ENCODE results near the gene MSRB1. TPM values are rescaled to one million over a fixed set of nuclear protein-coding genes. Genes with fewer than 3 reads are reported as not detected.

Gene MSRB1
- total RNA-seq (2011; cell fraction: chromatin; rRNA removed; ENCODE audit: low replicate concordance) = 12.4 and 30.9 TPM in 2 replicates
- 33.7 and 34.3 TPM in 2 replicates for total RNA-seq (2011; cell fraction: nucleolus; rRNA removed)
- total RNA-seq (2011; cell fraction: nucleoplasm; rRNA removed) = 21.2 and 21.5 TPM in 2 replicates
- total RNA-seq (2014; rRNA removed) (21.3 and 24.6 TPM in 2 replicates), total RNA-seq (2014; rRNA removed; fragmentation: Illumina TruSeq; extraction: Trizol) (7.6 and 10.0 TPM in 2 replicates), total RNA-seq (2015; rRNA removed; fragmentation: Illumina TruSeq; extraction: Trizol) (22.6 and 25.7 TPM in 2 replicates), total RNA-seq (2021) (28.6 and 29.5 TPM in 2 replicates), polyA plus RNA-seq (2011; rRNA removed) (33.7 and 38.5 TPM in 2 replicates), polyA plus RNA-seq (2014; fragmentation: Illumina TruSeq; extraction: Trizol) (30.7 and 32.4 TPM in 2 replicates), polyA plus RNA-seq (2014; fragmentation: Nextera tagmentation; extraction: Ambion mirVana) (10 to 100 TPM in 1 of 2 experiments, 1 to 10 TPM in 1; 5.4 to 15.3 TPM), polyA plus RNA-seq (2014; rRNA removed) (31.8 and 39.6 TPM in 2 replicates), polyA minus RNA-seq (2011; rRNA and poly(A)+ RNA removed) (18.6 and 23.6 TPM in 2 replicates), Bru-seq, nascent RNA (percentile 68 among the genes with signal in this experiment), BruChase-seq, experiment 1, labeled RNA remaining after a 2-hour chase (percentile 55 among the genes with signal in this experiment), BruChase-seq, experiment 2, labeled RNA remaining after a 6-hour chase (percentile 56 among the genes with signal in this experiment)
- polyA plus RNA-seq (2011; cell fraction: cytosol; rRNA removed) = 47.8 and 79.5 TPM in 2 replicates
- 23.0 and 23.2 TPM in 2 replicates for polyA plus RNA-seq (2011; cell fraction: nucleus; rRNA removed)
- polyA plus RNA-seq (2012) = 41.0 and 47.9 TPM in 2 replicates
- 15.5 and 22.4 TPM in 2 replicates for polyA minus RNA-seq (2011; cell fraction: cytosol; rRNA and poly(A)+ RNA removed)
- polyA minus RNA-seq (2011; cell fraction: nucleus; rRNA and poly(A)+ RNA removed) = 13.5 and 23.2 TPM in 2 replicates
- long read RNA-seq, experiment 1, transcript MSRB1-201 (4 exons, 1,423 nt) = major isoform, 98 of 115 reads
- long read RNA-seq, experiment 1, partial matches to known transcripts = 1 of 115 reads
- long read RNA-seq, experiment 1, other reads (novel, unspliced or antisense) = 16 of 115 reads
- long read RNA-seq, experiment 2, transcript MSRB1-201 (4 exons, 1,423 nt) = major isoform, 63 of 69 reads
- long read RNA-seq, experiment 2, partial matches to known transcripts = 2 of 69 reads
- long read RNA-seq, experiment 2, other reads (novel, unspliced or antisense) = 4 of 69 reads
- long read RNA-seq, experiment 3, transcript MSRB1-201 (4 exons, 1,423 nt) = major isoform, 79 of 82 reads
- long read RNA-seq, experiment 3, partial matches to known transcripts = 1 of 82 reads
- long read RNA-seq, experiment 3, other reads (novel, unspliced or antisense) = 0 of 82 reads

- ChIA-PET POLR2A (interaction anchor here (0.6 to 2.3 kb wide), 11 partner anchors 10 to 212 kb away, joined by 3 to 28 read pairs (median 4); partner anchors contain the start of genes EME2, MRPS34, RPS2 and TRAF7), CTCF (ENCODE audit: low intra/inter-chr PET ratio) (interaction anchor here (0.7 kb wide), 1 partner anchor 130 kb away, joined by 5 read pairs; no protein-coding TSS in a partner anchor)
- peak; percentile 88 for FAIRE-seq
- peak within 1 kb of the TSS; percentile 78 for H3K4me3 ChIP-seq
- peaks cover 8% of the 10 kb centered on the region for H3K9me1 ChIP-seq (ENCODE audit: control insufficient read depth, insufficient read depth, low read length)
- H3K9ac ChIP-seq (ENCODE audit: insufficient read depth in 1 of 2, low read depth in 2 of 2, low read length in 2 of 2) = peak within 1 kb of the TSS; percentile 63 to 91
- DNase-seq (ENCODE audit: extremely low read depth in 1 of 4, low spot score in 3 of 4) = peak; percentile 99 to 100 (median 100)
- H3K27me3 ChIP-seq (ENCODE audit: control insufficient read depth in 2 of 2, insufficient read depth in 2 of 2, low read length in 2 of 2) = no peaks in the 10 kb centered on the region
- peaks cover 20% of the 10 kb centered on the region for H3K79me2 ChIP-seq (ENCODE audit: control insufficient read depth, insufficient read depth, low read length)
- H2AFZ ChIP-seq (ENCODE audit: low read depth, low read length) = peak within 1 kb of the TSS; percentile 91
- H3K9me3 ChIP-seq (replicated peaks; ENCODE audit: control insufficient read depth, insufficient read depth, low read depth, low read length) = no peaks in the 10 kb centered on the region
- peaks cover 28% of the 10 kb centered on the region; the same call in 2 of the 3 replicates for H3K36me3 ChIP-seq (ENCODE audit: control insufficient read depth, insufficient read depth, low read length)
- H4K20me1 ChIP-seq (replicated peaks; ENCODE audit: control insufficient read depth, insufficient read depth, low read length) = peaks cover 7% of the 10 kb centered on the region
- no TSS peak for BruUV-seq (replicated peaks)
- peak; percentile 95 for ATAC-seq
- peaks cover 29 to 76% of the 10 kb centered on the region in 2 experiments for H3K4me1 ChIP-seq (replicated peaks in 1 of 2; ENCODE audit: control insufficient read depth in 2 of 2, insufficient read depth in 2 of 2, low read length in 2 of 2)
- in situ Hi-C loops (cut with MboI) = no loop called here
- intact Hi-C loops (cut with micrococcal nuclease) = loop anchor here (2.0 kb wide), 1 partner anchor 22 kb away; the partner anchor contains the start of gene RPS2
- 2% methylated on average over 33 of the region's 77 CpGs for WGBS (ENCODE audit: insufficient coverage, low coverage, missing lambda C conversion rate)
- peak within 1 kb of the TSS; percentile 84 for H3K4me2 ChIP-seq (ENCODE audit: insufficient read depth, low read length)
- H3K27ac ChIP-seq (ENCODE audit: extremely low read depth, low read depth, low read length) = peak within 1 kb of the TSS; percentile 51
- 0 out of 2 replicates have a peak, but pooled peaks have one; percentile 5 for TF ChIP-seq CREM (IDR thresholded peaks at IDR 0.05; ENCODE audit: low read depth)
- TF ChIP-seq KDM5B (IDR thresholded peaks at IDR 0.05; ENCODE audit: insufficient replicate concordance, low read depth, low read length) = peak; percentile 83
- TF ChIP-seq RBM25 (IDR thresholded peaks at IDR 0.05; ENCODE audit: low read depth, low read length, severe bottlenecking) = no peak
- TF ChIP-seq NKRF (IDR thresholded peaks at IDR 0.05; ENCODE audit: borderline replicate concordance) = peak; percentile 23; the same call in 1 of the 2 replicates
- TF ChIP-seq CXXC5 (CRISPR knock-in tag; IDR thresholded peaks at IDR 0.05) = peak; percentile 67
- no peak for TF ChIP-seq CHD1 (IDR thresholded peaks at IDR 0.05; ENCODE audit: low read length)
- TF ChIP-seq MLX (CRISPR knock-in tag; conservative IDR thresholded peaks at IDR 0.05) = 0 out of 4 replicates have a peak, but pooled peaks of 1 of the 2 experiments have one; percentile 79
- peak; percentile 90 for TF ChIP-seq RBFOX2 (IDR thresholded peaks at IDR 0.05; ENCODE audit: low read depth, low read length)
- TF ChIP-seq ZNF395 (CRISPR knock-in tag; IDR thresholded peaks at IDR 0.05) = 0 out of 2 replicates have a peak, but pooled peaks have one; percentile 27
Measured at GRCh38 chr16:1942810-1943726, at the start of gene MSRB1. TSS of gene MSRB1 (minus strand) at chr16:1943199. CDS start at chr16:1943156, 43 bp downstream.
